Measurements from ENCODE around the gene LIMK2.
A peak's percentile ranks its signal among the peaks of the same experiment; 100 is the strongest.
"Not testable (repeated sequence)": the region's sequence is repeated elsewhere in the genome, so short reads cannot be mapped to it uniquely, and the experiment has no call there.

LIMK2 gene

GRCh38 chr22:31211862-31212730 lies at the start of gene LIMK2:
TSS of gene LIMK2 (plus strand) at chr22:31212298. CDS start at chr22:31212409, 111 bp downstream.
- FAIRE-seq = peak; percentile 76
- DNase-seq (ENCODE audit: low spot score) = peak; percentile 99

GRCh38 chr22:31170971-31171370 lies 41.1 kb upstream of the LIMK2 start:
- no peak for FAIRE-seq
- no peak for DNase-seq (ENCODE audit: low spot score)

GRCh38 chr22:31171734-31172133 lies 40.4 kb upstream of the LIMK2 start:
- not testable (repeated sequence) for DNase-seq (ENCODE audit: low spot score); FAIRE-seq

DNA sequence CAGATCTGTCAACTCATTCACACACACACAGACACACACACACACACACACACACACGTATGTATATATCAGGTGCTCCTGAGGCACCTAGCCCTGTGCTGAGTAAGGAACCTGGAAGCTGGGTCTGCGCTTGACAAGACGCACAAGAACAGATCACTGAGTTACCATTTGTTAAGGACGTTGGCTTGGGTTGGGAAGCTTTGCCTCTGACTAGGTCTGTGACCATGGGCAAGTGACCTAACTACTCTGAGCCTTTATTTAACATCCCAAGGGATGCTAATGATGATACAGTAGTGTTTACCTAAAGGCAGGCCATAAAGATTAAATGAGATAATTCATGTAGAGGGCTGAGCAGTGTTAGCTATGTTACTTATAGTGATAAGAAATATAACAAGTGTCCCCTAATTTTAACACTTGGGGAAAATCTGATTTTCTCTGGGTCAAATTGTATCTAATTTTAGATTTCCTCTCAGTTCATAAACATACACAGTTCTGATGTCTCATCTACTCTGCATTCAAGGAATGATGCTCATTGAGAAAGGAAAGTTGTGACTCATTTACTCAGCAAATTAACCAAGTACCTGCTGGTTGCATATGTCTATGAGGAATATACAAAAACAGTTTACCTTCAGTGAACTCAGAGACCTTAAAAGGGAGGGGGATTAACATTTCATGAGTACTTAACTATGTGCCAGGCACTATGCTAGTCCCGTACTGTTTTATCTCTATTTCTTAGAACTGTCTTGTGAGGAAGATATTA lies 38.5 kb upstream of the LIMK2 start:
- FAIRE-seq (peak; percentile 84), DNase-seq (ENCODE audit: low spot score) (peak; percentile 57)

- no peak for DNase-seq (ENCODE audit: low spot score)
- FAIRE-seq = no peak
Measured at GRCh38 chr22:31176923-31177322, 35.2 kb upstream of the LIMK2 start.

GRCh38 chr22:31177420-31178162 lies 34.5 kb upstream of the LIMK2 start:
- peak; percentile 50 for DNase-seq (ENCODE audit: low spot score)
- FAIRE-seq = no peak

DNA sequence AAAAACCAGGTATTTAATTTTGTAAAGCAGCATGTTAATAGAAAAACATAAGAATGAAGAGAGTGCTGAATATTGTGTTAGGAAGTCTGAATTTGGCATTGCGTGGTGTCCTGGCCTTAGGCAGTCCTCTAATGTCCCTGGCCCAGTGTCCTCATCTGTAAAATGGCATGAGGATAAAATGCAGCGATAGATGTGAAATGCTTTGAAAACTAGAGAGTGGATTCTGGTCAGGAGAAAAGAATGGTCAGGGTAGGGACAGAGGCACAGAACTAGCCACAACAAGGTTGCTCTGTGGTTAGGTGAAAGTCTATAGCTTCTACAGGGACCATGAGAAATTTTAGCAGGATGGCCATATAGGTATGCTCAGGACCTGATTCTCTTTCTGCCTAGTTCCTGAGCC lies 33.2 kb upstream of the LIMK2 start:
- no peak for FAIRE-seq

GRCh38 chr22:31179345-31179744 lies 32.8 kb upstream of the LIMK2 start:
- peak; percentile 27 for DNase-seq (ENCODE audit: low spot score)
- FAIRE-seq = peak; percentile 86

More for the DNA sequence above, 33.2 kb upstream of the LIMK2 start:
- no peak for DNase-seq (ENCODE audit: low spot score)

GRCh38 chr22:31184015-31184414 lies 28.1 kb upstream of the LIMK2 start:
- DNase-seq (ENCODE audit: low spot score) = no peak
- no peak for FAIRE-seq

GRCh38 chr22:31185056-31185455 lies 27.0 kb upstream of the LIMK2 start:
- DNase-seq (ENCODE audit: low spot score) = no peak
- FAIRE-seq = no peak

DNA sequence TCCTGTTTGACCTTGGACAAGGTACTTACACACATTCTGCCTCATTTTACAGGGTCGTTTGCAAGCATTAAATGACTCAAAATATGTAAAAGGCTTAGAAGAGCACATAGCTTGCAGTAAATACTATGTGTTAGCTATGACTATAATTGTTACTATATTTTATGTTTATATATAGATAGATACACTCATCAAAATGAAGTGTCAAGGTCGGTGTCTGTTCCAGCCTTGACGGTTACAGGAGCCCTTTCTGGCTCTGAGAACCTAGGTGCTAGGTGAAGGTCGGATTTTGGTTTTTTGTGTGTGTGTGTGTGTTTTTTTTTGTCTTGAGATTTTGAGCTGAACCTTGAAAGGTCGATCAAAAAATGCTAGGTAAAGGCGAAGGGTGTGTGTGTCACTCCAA lies 24.5 kb upstream of the LIMK2 start:
- DNase-seq (ENCODE audit: low spot score) = no peak
- no peak for FAIRE-seq

DNA sequence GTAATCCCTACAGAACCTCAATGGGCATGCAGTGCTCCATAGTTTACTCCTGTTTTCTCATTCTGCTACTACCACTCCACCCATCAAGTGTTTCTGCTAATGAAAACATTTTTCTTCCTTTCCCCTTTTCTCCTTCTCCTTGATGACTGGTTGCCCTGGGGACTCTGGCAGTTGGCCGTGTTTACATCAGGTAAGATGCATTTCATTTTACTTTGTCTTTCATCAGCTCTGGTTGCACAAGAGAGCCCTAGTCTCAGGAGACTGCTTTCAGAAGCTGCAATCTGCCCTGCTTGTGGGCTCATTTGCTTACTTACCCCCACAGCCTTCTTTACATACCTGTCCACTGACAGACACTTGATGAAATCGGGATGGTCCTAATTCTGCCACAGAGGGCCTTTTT lies 19.6 kb upstream of the LIMK2 start:
- FAIRE-seq (no peak), DNase-seq (ENCODE audit: low spot score) (no peak)

DNA sequence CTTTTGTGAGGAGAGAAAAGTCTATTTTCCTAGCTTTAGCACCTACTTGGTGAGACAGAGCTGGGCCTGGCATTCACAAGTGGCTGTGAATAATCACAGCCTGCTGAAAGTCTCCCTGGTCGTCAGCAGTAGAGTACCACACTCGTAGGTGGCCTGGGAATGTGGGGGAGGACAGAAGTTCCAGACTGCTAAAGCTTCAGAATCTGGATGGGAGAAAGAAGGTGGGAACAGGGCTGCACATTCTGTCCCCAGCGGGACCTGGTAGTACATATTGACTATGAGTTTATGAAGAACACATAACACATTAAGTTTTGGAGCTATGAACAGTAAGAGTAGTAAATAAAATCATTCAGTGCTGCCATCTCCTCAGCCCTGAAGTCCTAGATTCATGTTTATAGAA lies 19.0 kb upstream of the LIMK2 start:
- FAIRE-seq (no peak), DNase-seq (ENCODE audit: low spot score) (no peak)

DNA sequence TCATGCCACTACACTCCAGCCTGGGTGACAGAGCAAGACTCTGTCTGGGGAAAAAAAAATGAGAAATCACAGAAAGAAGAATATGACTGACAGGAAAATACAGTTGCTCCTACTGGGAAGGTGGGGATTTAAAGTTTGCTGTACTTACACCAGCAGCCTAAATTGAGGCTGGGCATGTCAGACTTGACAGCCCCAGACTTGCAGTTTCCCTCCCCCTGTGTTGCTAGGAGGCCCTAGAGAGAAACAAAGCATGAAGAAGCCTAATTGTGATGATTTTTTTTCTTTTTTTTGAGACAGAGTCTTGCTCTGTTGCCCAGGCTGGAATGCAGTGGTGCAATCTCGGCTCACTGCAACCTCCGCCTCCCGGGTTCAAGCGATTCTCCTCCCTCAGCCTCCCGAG lies 17.4 kb upstream of the LIMK2 start:
- not testable (repeated sequence) for FAIRE-seq; DNase-seq (ENCODE audit: low spot score)

GRCh38 chr22:31199187-31199586 lies 12.9 kb upstream of the LIMK2 start:
- FAIRE-seq (no peak), DNase-seq (ENCODE audit: low spot score) (no peak)

- not testable (repeated sequence) for FAIRE-seq
Measured at GRCh38 chr22:31204352-31204984, 7.6 kb upstream of the LIMK2 start.

GRCh38 chr22:31205059-31205458 lies 7.0 kb upstream of the LIMK2 start:
- not testable (repeated sequence) for FAIRE-seq

More at GRCh38 chr22:31204352-31204984, 7.6 kb upstream of the LIMK2 start:
- not testable (repeated sequence) for DNase-seq (ENCODE audit: low spot score)

DNA sequence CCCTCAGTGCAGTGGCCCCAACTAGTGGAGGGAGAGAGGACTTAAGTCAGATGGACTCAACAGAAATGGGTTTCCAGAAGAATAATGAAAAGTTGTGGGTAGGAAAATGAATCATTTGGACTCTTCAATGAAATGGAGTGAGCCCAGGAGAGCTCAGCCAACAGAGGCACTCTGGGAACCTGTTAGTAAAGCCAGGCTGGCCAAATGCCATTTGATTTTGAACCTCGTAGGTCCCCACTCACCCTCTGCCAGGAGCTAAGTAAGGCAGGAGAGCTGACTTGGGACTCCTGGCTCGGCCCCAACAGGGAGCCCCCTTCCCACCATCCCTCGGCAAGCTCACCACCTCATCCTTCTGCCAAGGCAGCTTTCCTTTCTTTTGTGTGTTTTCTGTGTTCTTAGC lies 5.6 kb upstream of the LIMK2 start:
- not testable (repeated sequence) for DNase-seq (ENCODE audit: low spot score); FAIRE-seq

More at GRCh38 chr22:31205059-31205458, 7.0 kb upstream of the LIMK2 start:
- DNase-seq (ENCODE audit: low spot score) = not testable (repeated sequence)

GRCh38 chr22:31206896-31207687 lies 5.0 kb upstream of the LIMK2 start:
- DNase-seq (ENCODE audit: low spot score) (no peak), FAIRE-seq (no peak)

All from urothelium cell line (cell line).